Measurements from ENCODE around the gene CLCN5. TPM values are rescaled to one million over a fixed set of nuclear protein-coding genes. Genes with fewer than 3 reads are reported as not detected.

The CLCN5 gene
- total RNA-seq, 2 experiments from 2014 or later, result 0.61 to 1.6 TPM

DNA sequence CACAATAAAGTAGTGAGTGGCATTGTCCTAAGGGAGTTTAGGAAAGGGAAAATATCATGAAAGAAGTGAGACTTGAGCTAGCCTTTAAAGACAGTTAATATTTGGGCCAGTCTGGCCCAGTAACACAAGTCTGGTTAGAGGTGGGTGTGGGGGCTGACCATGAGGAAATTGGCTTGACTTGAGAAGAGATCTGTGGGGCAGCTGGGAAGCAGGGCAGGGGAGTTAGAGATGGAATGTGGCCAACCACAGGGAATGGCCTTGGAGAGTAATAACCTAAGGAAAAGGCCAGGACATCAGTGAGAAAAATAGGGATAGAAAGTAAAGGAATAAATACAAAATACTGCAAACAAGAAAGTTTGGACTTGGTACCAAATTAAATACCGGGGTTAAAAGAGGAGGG lies 71.3 kb downstream of the CLCN5 start:
- Histone ChIP-seq H3K36me3 (ENCODE audit: insufficient read depth, low read length) (no peaks in the 10 kb centered on the region), H3K9me3 (ENCODE audit: control insufficient read depth in 1 of 2, insufficient read depth in 1 of 2, low read length in 2 of 2) (no peaks in the 10 kb centered on the region), H3K27me3 (ENCODE audit: control insufficient read depth in 1 of 2, insufficient read depth in 2 of 2, low read length in 2 of 2) (no peaks in the 10 kb centered on the region), H3K4me1 (ENCODE audit: insufficient read depth, low read length) (no peaks in the 10 kb centered on the region), H3K27ac (ENCODE audit: low read depth in 1 of 2, low read length in 2 of 2) (no peak overlapping the region), H3K4me3 (ENCODE audit: low read length) (no peak overlapping the region)
- ATAC-seq (ENCODE audit: poor library complexity), result no peak
- no peaks in the 10 kb centered on the region for H3K4me1 Mint-ChIP-seq (ENCODE audit: low read depth)
- ChIA-PET POLR2A (no interaction called here), CTCF (no interaction called here)
- no peaks in the 10 kb centered on the region for H3K36me3 Mint-ChIP-seq (ENCODE audit: low read depth)
- H3K9me3 Mint-ChIP-seq, result no peaks in the 10 kb centered on the region
- intact Hi-C loops (cut with DNase I, micrococcal nuclease), result no loop called here
- no peak for TF ChIP-seq CTCF (IDR thresholded peaks at IDR 0.05)
- no peak for DNase-seq
- no peak overlapping the region for H3K4me3 Mint-ChIP-seq
- no peaks in the 10 kb centered on the region for H3K27me3 Mint-ChIP-seq
- no peak overlapping the region for H3K27ac Mint-ChIP-seq

DNA sequence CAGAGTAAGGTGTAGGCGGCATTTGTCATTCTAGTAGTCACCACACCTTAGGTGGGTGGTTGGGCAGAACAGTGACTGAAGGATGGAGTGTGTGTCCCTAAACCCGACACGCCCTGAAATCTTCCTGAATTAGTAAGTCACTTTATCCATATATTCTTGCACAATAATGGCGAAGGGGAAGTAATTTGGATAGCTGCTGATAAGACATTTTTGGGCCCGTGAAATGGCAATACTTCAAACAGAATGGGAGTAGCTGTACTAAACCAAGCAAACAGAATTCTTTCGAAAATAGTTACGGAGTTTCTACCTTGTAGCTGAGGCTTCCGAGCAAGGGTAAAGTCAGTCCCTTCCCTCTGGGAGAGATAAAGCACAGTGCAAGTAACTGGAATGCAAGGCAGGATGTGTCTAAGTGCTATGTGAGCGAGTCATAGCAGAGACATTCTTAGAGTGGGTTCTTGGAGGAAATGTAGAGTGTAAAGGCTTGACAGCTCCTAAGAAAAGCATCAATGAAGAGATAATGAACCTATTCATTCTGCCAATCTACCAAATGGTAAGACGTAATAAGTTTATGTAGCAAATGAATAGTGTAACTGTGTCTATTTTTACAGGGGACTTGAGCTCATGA lies 72.8 kb downstream of the CLCN5 start:
- no peak overlapping the region for H3K4me3 Mint-ChIP-seq
- H3K9me3 Mint-ChIP-seq, result no peaks in the 10 kb centered on the region
- no peaks in the 10 kb centered on the region for H3K4me1 Mint-ChIP-seq (ENCODE audit: low read depth)
- H3K4me1 ChIP-seq (ENCODE audit: insufficient read depth, low read length), result no peaks in the 10 kb centered on the region
- TF ChIP-seq CTCF (IDR thresholded peaks at IDR 0.05), result no peak
- no peak overlapping the region for H3K4me3 ChIP-seq (ENCODE audit: low read length)
- no peak for ATAC-seq (ENCODE audit: poor library complexity)
- DNase-seq, result no peak
- ChIA-PET CTCF (no interaction called here), POLR2A (no interaction called here)
- no peaks in the 10 kb centered on the region for H3K36me3 ChIP-seq (ENCODE audit: insufficient read depth, low read length)
- no peaks in the 10 kb centered on the region for H3K36me3 Mint-ChIP-seq (ENCODE audit: low read depth)
- no peak overlapping the region for H3K27ac Mint-ChIP-seq
- H3K27me3 ChIP-seq (ENCODE audit: control insufficient read depth in 1 of 2, insufficient read depth in 2 of 2, low read length in 2 of 2), result no peaks in the 10 kb centered on the region
- intact Hi-C loops (cut with DNase I, micrococcal nuclease), result no loop called here
- no peaks in the 10 kb centered on the region for H3K9me3 ChIP-seq (ENCODE audit: control insufficient read depth in 1 of 2, insufficient read depth in 1 of 2, low read length in 2 of 2)
- H3K27ac ChIP-seq (ENCODE audit: low read depth in 1 of 2, low read length in 2 of 2), result no peak overlapping the region
- no peaks in the 10 kb centered on the region for H3K27me3 Mint-ChIP-seq

- Mint-ChIP-seq H3K36me3 (ENCODE audit: low read depth) (no peaks in the 10 kb centered on the region), H3K9me3 (no peaks in the 10 kb centered on the region), H3K27ac (no peak overlapping the region), H3K4me3 (no peak overlapping the region), H3K4me1 (ENCODE audit: low read depth) (no peaks in the 10 kb centered on the region), H3K27me3 (no peaks in the 10 kb centered on the region)
- Histone ChIP-seq H3K4me1 (ENCODE audit: insufficient read depth, low read length) (no peaks in the 10 kb centered on the region), H3K9me3 (ENCODE audit: control insufficient read depth in 1 of 2, insufficient read depth in 1 of 2, low read length in 2 of 2) (no peaks in the 10 kb centered on the region), H3K4me3 (ENCODE audit: low read length) (no peak overlapping the region), H3K36me3 (ENCODE audit: insufficient read depth, low read length) (no peaks in the 10 kb centered on the region), H3K27me3 (ENCODE audit: control insufficient read depth in 1 of 2, insufficient read depth in 2 of 2, low read length in 2 of 2) (no peaks in the 10 kb centered on the region), H3K27ac (ENCODE audit: low read depth in 1 of 2, low read length in 2 of 2) (no peak overlapping the region)
- ChIA-PET CTCF (no interaction called here), POLR2A (no interaction called here)
- DNase-seq (no peak), ATAC-seq (ENCODE audit: poor library complexity) (no peak)
- intact Hi-C loops (cut with DNase I, micrococcal nuclease), result no loop called here
- TF ChIP-seq CTCF (IDR thresholded peaks at IDR 0.05), result no peak
Measured at GRCh38 chrX:49995795-49996455, 73.5 kb downstream of the CLCN5 start.

Measured in CD4-positive, alpha-beta T cell (primary cell).